SK-N-SH (cell line): ENCODE data around the gene MSTO1. TPM values are rescaled to one million over a fixed set of nuclear protein-coding genes. Genes with fewer than 3 reads are reported as not detected.

ENCODE experiments used
- CTCF ChIA-PET: fragments of 300-600, 350-600 bp; formaldehyde crosslinking; extraction: SDS; loops from one replicate; lab custom pipeline; 2021; lab: Yijun Ruan, JAX
- POLR2A ChIA-PET: fragments of 350-600 bp; sonication (Branson Sonifier 250); formaldehyde crosslinking; extraction: SDS; loops from one replicate; lab custom pipeline; 2020; ENCODE audit warnings: antibody characterized with exemption, inconsistent platforms; lab: Yijun Ruan, JAX
- DNase-seq: peaks from one replicate; pipeline ENCODE4 v3.0.0; 2012
- H2AFZ ChIP-seq: fragments of 200-600 bp; sonication (generic); 2 replicates; pipeline ENCODE4 v1.8.1; 2016; ENCODE audit warnings: antibody characterized with exemption, mild to moderate bottlenecking, low read depth
- H3F3A ChIP-seq: fragments of 200-600 bp; sonication (generic); replicated peaks from 2 replicates; pipeline ENCODE3; 2016; ENCODE audit warnings: antibody characterized with exemption, mild to moderate bottlenecking; ENCODE audit not compliant: insufficient read depth
- H3K27ac ChIP-seq, 2 experiments: fragments of 200-500 bp in 1 of 2; fragments of 200-600 bp in 1 of 2; sonication (Bioruptor generic) in 1 of 2; sonication (generic), shearing (Covaris generic) in 1 of 2; 2 replicates each; pipeline versions ENCODE4 v1.5.1 to v1.6.1; 2014 to 2016; ENCODE audit warnings: low read depth in 2 of 2, inconsistent platforms in 1 of 2, low read length in 1 of 2, mild to moderate bottlenecking in 1 of 2, mixed read lengths in 1 of 2
- H3K27me3 ChIP-seq: fragments of 200-600 bp; sonication (generic), shearing (Covaris generic); 2 replicates; pipeline ENCODE4 v1.6.1; 2016; ENCODE audit warnings: mixed run types; ENCODE audit not compliant: insufficient read depth
- H3K36me3 ChIP-seq, 2 experiments: fragments of 200-500 bp in 1 of 2; fragments of 200-600 bp in 1 of 2; sonication (Bioruptor generic) in 1 of 2; sonication (generic) in 1 of 2; replicated peaks in 1 of 2; 2 replicates each; pipeline versions ENCODE3 to v1.5.1; 2014 to 2016; ENCODE audit warnings: low read length in 1 of 2, mild to moderate bottlenecking in 1 of 2; ENCODE audit not compliant: insufficient read depth in 2 of 2, control insufficient read depth in 1 of 2
- H3K4me1 ChIP-seq, 2 experiments: fragments of 200-500 bp in 1 of 2; fragments of 200-600 bp in 1 of 2; sonication (Bioruptor generic) in 1 of 2; sonication (generic), shearing (Covaris generic) in 1 of 2; 2 replicates each; pipeline versions ENCODE4 v1.5.1 to v1.6.1; 2014 to 2016; ENCODE audit warnings: low read depth in 1 of 2, low read length in 1 of 2, mixed run types in 1 of 2; ENCODE audit not compliant: insufficient read depth in 2 of 2, control insufficient read depth in 1 of 2
- H3K4me2 ChIP-seq: fragments of 200-600 bp; sonication (generic), shearing (Covaris generic); 2 replicates; pipeline ENCODE4 v1.6.1; 2017; ENCODE audit warnings: mixed run types
- H3K4me3 ChIP-seq, 2 experiments: fragments of 200-500 bp in 1 of 2; fragments of 200-600 bp in 1 of 2; sonication (Bioruptor generic) in 1 of 2; sonication (generic), shearing (Covaris generic) in 1 of 2; 2 replicates each; pipeline versions ENCODE4 v1.5.1 to v1.8.1; 2014 to 2016; ENCODE audit warnings: low read depth in 2 of 2, inconsistent platforms in 1 of 2, low read length in 1 of 2, mild to moderate bottlenecking in 1 of 2, mixed read lengths in 1 of 2, moderate library complexity in 1 of 2
- H3K79me2 ChIP-seq: fragments of 200-600 bp; sonication (generic); 2 replicates; pipeline ENCODE4 v1.8.1; 2017; ENCODE audit warnings: mild to moderate bottlenecking; ENCODE audit not compliant: insufficient read depth
- H3K9ac ChIP-seq: fragments of 200-600 bp; sonication (generic); 2 replicates; pipeline ENCODE4 v1.6.1; 2017; ENCODE audit warnings: mixed run types
- H3K9me2 ChIP-seq: fragments of 200-600 bp; sonication (generic); 2 replicates; pipeline ENCODE4 v1.6.1; 2017; ENCODE audit warnings: mixed run types
- H3K9me3 ChIP-seq: fragments of 200-600 bp; sonication (generic); 2 replicates; pipeline ENCODE4 v1.6.1; 2017; ENCODE audit warnings: mixed run types, mild to moderate bottlenecking, moderate library complexity
- H4K20me1 ChIP-seq: fragments of 200-600 bp; sonication (generic); 2 replicates; pipeline ENCODE4 v1.6.1; 2017; ENCODE audit warnings: mild to moderate bottlenecking, mixed run types; ENCODE audit not compliant: insufficient read depth
- CHD2 ChIP-seq: fragments of 150-350 bp; IDR thresholded peaks from 2 replicates; pipeline ENCODE4 v1.6.1; 2018; ENCODE audit warnings: low read length; ENCODE audit not compliant: partially characterized antibody
- CTCF ChIP-seq: fragments of 200-600 bp; sonication (generic); IDR thresholded peaks from 2 replicates; pipeline ENCODE4 v1.6.1; 2017; ENCODE audit warnings: antibody characterized with exemption, mild to moderate bottlenecking, moderate library complexity
- ELF1 ChIP-seq: IDR thresholded peaks from 2 replicates; pipeline ENCODE4 v1.4.0; 2012
- FOXM1 ChIP-seq: IDR thresholded peaks from 2 replicates; pipeline ENCODE4 v1.4.0; 2012; ENCODE audit warnings: low read depth, mild to moderate bottlenecking
- GABPA ChIP-seq: IDR thresholded peaks from 2 replicates; pipeline ENCODE4 v1.4.0; 2012; ENCODE audit warnings: low read depth, mild to moderate bottlenecking
- GATA2 ChIP-seq: sonication (generic); formaldehyde crosslinking; IDR thresholded peaks from 2 replicates; pipeline ENCODE4 v1.5.0; 2020; ENCODE audit warnings: mild to moderate bottlenecking, missing genetic modification reagents
- IRF3 ChIP-seq: fragments of 150-350 bp; IDR thresholded peaks from 2 replicates; pipeline ENCODE4 v1.6.1; 2016; ENCODE audit warnings: mild to moderate bottlenecking, low read depth, low read length
- MAX ChIP-seq: IDR thresholded peaks from 2 replicates; pipeline ENCODE4 v1.4.0; 2012; ENCODE audit warnings: low read depth
- MEF2A ChIP-seq: IDR thresholded peaks from 2 replicates; pipeline ENCODE4 v1.4.0; 2012; ENCODE audit warnings: low read depth, borderline replicate concordance
- MXI1 ChIP-seq: IDR thresholded peaks from 2 replicates; pipeline ENCODE4 v1.6.1; 2012; ENCODE audit warnings: mild to moderate bottlenecking, low read depth, low read length, improper control_type of control experiment
- PBX3 ChIP-seq: IDR thresholded peaks from 2 replicates; pipeline ENCODE4; 2012
- POLR2AphosphoS5 ChIP-seq: IDR thresholded peaks from 2 replicates; pipeline ENCODE4 v1.6.1; 2012; ENCODE audit warnings: low read depth, low read length
- RCOR1 ChIP-seq: fragments of 150-350 bp; IDR thresholded peaks from 2 replicates; pipeline ENCODE4 v1.6.1; 2017; ENCODE audit warnings: antibody characterized with exemption, low read length
- SIN3A ChIP-seq: IDR thresholded peaks from 2 replicates; pipeline ENCODE4 v1.6.1; 2012; ENCODE audit warnings: low read depth, mild to moderate bottlenecking, low read length, moderate library complexity, borderline replicate concordance
- SMC3 ChIP-seq: IDR thresholded peaks from 2 replicates; pipeline ENCODE4 v1.6.1; 2012; ENCODE audit warnings: low read depth, low read length, improper control_type of control experiment
- TAF1 ChIP-seq: IDR thresholded peaks from 2 replicates; pipeline ENCODE4 v1.6.1; 2012; ENCODE audit warnings: low read depth, mild to moderate bottlenecking, low read length, moderate library complexity, borderline replicate concordance
- TCF12 ChIP-seq: IDR thresholded peaks from 2 replicates; pipeline ENCODE4 v1.4.0; 2012
- USF2 ChIP-seq: fragments of 150-350 bp; IDR thresholded peaks from 2 replicates; pipeline ENCODE4 v1.6.1; 2017; ENCODE audit warnings: antibody characterized with exemption, low read length, low read depth, borderline replicate concordance
- whole genome bisulfite sequencing: methylation state at CpG from one replicate; pipeline ENCODE4 v1.1.6; 2017; ENCODE audit warnings: low lambda C conversion rate; 5-methylcytosine and 5-hydroxymethylcytosine counted together
- polyA plus RNA-seq, 3 experiments: library from polyadenylated mRNA; depleted of rRNA; stranded (reverse); fragments of >200 nt; gene quantifications; 2 replicates each; pipeline ENCODE4 v1.2.3, GENCODE V29; 2012
- TF ChIP-seq, protein P1 (sequence below): IDR thresholded peaks from 2 replicates; pipeline ENCODE4 v1.4.0; 2012; ENCODE audit warnings: low read depth, borderline replicate concordance

MSTO1 gene
- 22.4 and 27.0 TPM in 2 replicates for polyA plus RNA-seq (2012; rRNA removed)
- 9.2 and 12.0 TPM in 2 replicates for polyA plus RNA-seq (2012; cell fraction: cytosol; rRNA removed)
- 107 and 118 TPM in 2 replicates for polyA plus RNA-seq (2012; cell fraction: nucleus; rRNA removed)

- Histone ChIP-seq H3F3A (peaks cover 9% of the 10 kb centered on the region), H3K9me2 (no peaks in the 10 kb centered on the region), H3K27me3 (no peaks in the 10 kb centered on the region), H3K4me3 (peak within 1 kb of the TSS; percentile 61 to 66), H3K79me2 (no peaks in the 10 kb centered on the region), H3K9me3 (no peaks in the 10 kb centered on the region), H2AFZ (peak within 1 kb of the TSS; percentile 95), H3K9ac (peak within 1 kb of the TSS; percentile 59), H3K36me3 (peaks cover 5 to 10% of the 10 kb centered on the region in 2 experiments), H4K20me1 (no peaks in the 10 kb centered on the region), H3K27ac (peak within 1 kb of the TSS; percentile 64 to 85), H3K4me1 (no peaks in the 10 kb centered on the region), H3K4me2 (peak within 1 kb of the TSS; percentile 68)
- ChIA-PET POLR2A (interaction anchor here (0.6 to 0.9 kb wide), 2 partner anchors 11 to 27 kb away, joined by 3 read pairs; no protein-coding TSS in a partner anchor), CTCF (interaction anchor here (0.5 to 0.6 kb wide), 2 partner anchors 359 to 437 kb away, joined by 3 read pairs; partner anchors contain the start of gene KRTCAP2)
- 4% methylated on average over 40 of the region's 47 CpGs for WGBS
- peak; percentile 93 for DNase-seq
- TF ChIP-seq IRF3 (no peak), SIN3A (peak; percentile 77; the same call in 1 of the 2 replicates), USF2 (no peak), FOXM1 (no peak), PBX3 (peak; percentile 68), MAX (peak; percentile 86), TAF1 (peak; percentile 51; the same call in 1 of the 2 replicates), ELF1 (peak; percentile 55; the same call in 1 of the 2 replicates), MXI1 (peak; percentile 97), GATA2 (CRISPR knock-in tag) (peak; percentile 36; the same call in 1 of the 2 replicates), TCF12 (no peak), RCOR1 (no peak), CHD2 (no peak), POLR2AphosphoS5 (peak; percentile 78), CTCF (no peak), MEF2A (no peak), SMC3 (no peak), GABPA (0 out of 2 replicates have a peak, but pooled peaks have one; percentile 8)
- TF ChIP-seq, protein P1, sequence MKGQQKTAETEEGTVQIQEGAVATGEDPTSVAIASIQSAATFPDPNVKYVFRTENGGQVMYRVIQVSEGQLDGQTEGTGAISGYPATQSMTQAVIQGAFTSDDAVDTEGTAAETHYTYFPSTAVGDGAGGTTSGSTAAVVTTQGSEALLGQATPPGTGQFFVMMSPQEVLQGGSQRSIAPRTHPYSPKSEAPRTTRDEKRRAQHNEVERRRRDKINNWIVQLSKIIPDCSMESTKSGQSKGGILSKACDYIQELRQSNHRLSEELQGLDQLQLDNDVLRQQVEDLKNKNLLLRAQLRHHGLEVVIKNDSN = peak; percentile 86
These were observed at the start of gene MSTO1 for GRCh38 chr1:155609515-155610256. Gene MSTO1 (plus strand): TSS chr1:155610218. CDS start chr1:155610249, 31 bp downstream.
